Stimulated activated CD8-positive, alpha-beta memory T cell treated with anti-CD3 and anti-CD28 coated beads, Interleukin-12 subunit alpha, Interleukin-12 subunit beta, amount 100 ng/mL, for 24 hours (primary cell): Measurements from ENCODE around the gene ECT2L.

Experiments used
- DNase-seq: peaks from one replicate; pipeline ENCODE4 v3.0.0-alpha.2; 2020; ENCODE audit errors: extremely low read depth

ECT2L gene

GRCh38 chr6:138862456-138862855 is 66.6 kb downstream of the ECT2L start:
- no peak for DNase-seq

- DNase-seq = no peak
These were observed 67.4 kb downstream of the ECT2L start for GRCh38 chr6:138863321-138863720.

GRCh38 chr6:138864343-138864890 is 68.5 kb downstream of the ECT2L start:
- DNase-seq = no peak

GRCh38 chr6:138865480-138866109 is 69.7 kb downstream of the ECT2L start:
- no peak for DNase-seq

GRCh38 chr6:138868181-138868580 is 72.3 kb downstream of the ECT2L start:
- DNase-seq = no peak

GRCh38 chr6:138869398-138869797 is 73.5 kb downstream of the ECT2L start:
- no peak for DNase-seq

- DNase-seq = no peak
These were observed 77.3 kb downstream of the ECT2L start for GRCh38 chr6:138873191-138873590.

- no peak for DNase-seq
These were observed 86.6 kb downstream of the ECT2L start for GRCh38 chr6:138882369-138883017.

GRCh38 chr6:138885156-138885819 is 89.4 kb downstream of the ECT2L start:
- no peak for DNase-seq

- DNase-seq = no peak
These were observed 95.5 kb downstream of the ECT2L start for GRCh38 chr6:138891255-138891986.

- DNase-seq = no peak
These were observed 100.3 kb downstream of the ECT2L start for GRCh38 chr6:138896104-138896756.

GRCh38 chr6:138897031-138897430 is 101.1 kb downstream of the ECT2L start:
- DNase-seq = no peak

- no peak for DNase-seq
These were observed 111.3 kb downstream of the ECT2L start for GRCh38 chr6:138907167-138907566.

GRCh38 chr6:138909511-138909910 is 113.6 kb downstream of the ECT2L start:
- no peak for DNase-seq

- no peak for DNase-seq
These were observed 114.1 kb downstream of the ECT2L start for GRCh38 chr6:138909975-138910374.

- DNase-seq = no peak
These were observed 116.4 kb downstream of the ECT2L start for GRCh38 chr6:138912308-138912707.

- DNase-seq = no peak
These were observed 118.8 kb downstream of the ECT2L start for GRCh38 chr6:138914701-138915100.

- no peak for DNase-seq
These were observed 125.0 kb downstream of the ECT2L start for GRCh38 chr6:138920906-138921305.

GRCh38 chr6:138923561-138923960 is 127.7 kb downstream of the ECT2L start:
- no peak for DNase-seq

GRCh38 chr6:138925806-138926205 is 129.9 kb downstream of the ECT2L start:
- DNase-seq = no peak

GRCh38 chr6:138926579-138926978 is 130.7 kb downstream of the ECT2L start:
- DNase-seq = no peak

GRCh38 chr6:138931660-138932059 is 135.8 kb downstream of the ECT2L start:
- no peak for DNase-seq
